Gastroesophageal sphincter (tissue), 3 donors: ENCODE results near the gene UTS2B.

Experiments
- POLR2A ChIP-seq, 2 donors: fragments of 450-650 bp; IDR thresholded peaks; one replicate each; pipeline ENCODE4 v1.6.1; 2017; ENCODE audit warnings: antibody characterized with exemption in 2 of 2, mild to moderate bottlenecking in 2 of 2, moderate library complexity in 1 of 2
- POLR2AphosphoS5 ChIP-seq: sonication (generic); formaldehyde crosslinking; IDR thresholded peaks from one replicate; pipeline ENCODE4 v1.6.1; 2017; ENCODE audit warnings: antibody characterized with exemption
- TF ChIP-seq, protein P1 (sequence below), 4 experiments: fragments of 200-600 bp in 2 of 4; fragments of 450-650 bp in 2 of 4; sonication (generic) in 1 of 4; IDR thresholded peaks; one replicate each; pipeline ENCODE4 v1.5.1; 2017 to 2019; ENCODE audit warnings: antibody characterized with exemption in 4 of 4, mild to moderate bottlenecking in 2 of 4, moderate library complexity in 2 of 4

DNA sequence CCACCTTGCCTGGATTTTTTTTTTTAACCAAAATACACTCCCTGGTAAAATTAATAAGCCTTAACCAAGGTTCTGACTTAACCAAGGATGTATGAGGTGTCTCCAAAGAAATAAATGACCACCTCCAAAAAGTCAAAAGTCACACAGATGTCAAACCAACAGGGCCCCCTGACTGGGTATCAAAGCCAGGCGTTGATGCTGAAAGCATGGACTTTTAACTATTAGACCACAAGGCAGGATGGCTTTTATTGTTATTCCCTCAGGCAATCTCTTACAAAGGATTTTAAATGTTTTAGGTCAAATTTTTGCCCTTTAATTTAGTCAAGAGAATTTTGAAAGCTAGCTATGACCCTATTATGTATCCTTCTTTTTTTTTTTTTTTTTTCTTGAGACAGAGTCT, 70.8 kb downstream of the UTS2B start:
- TF ChIP-seq, protein P1, sequence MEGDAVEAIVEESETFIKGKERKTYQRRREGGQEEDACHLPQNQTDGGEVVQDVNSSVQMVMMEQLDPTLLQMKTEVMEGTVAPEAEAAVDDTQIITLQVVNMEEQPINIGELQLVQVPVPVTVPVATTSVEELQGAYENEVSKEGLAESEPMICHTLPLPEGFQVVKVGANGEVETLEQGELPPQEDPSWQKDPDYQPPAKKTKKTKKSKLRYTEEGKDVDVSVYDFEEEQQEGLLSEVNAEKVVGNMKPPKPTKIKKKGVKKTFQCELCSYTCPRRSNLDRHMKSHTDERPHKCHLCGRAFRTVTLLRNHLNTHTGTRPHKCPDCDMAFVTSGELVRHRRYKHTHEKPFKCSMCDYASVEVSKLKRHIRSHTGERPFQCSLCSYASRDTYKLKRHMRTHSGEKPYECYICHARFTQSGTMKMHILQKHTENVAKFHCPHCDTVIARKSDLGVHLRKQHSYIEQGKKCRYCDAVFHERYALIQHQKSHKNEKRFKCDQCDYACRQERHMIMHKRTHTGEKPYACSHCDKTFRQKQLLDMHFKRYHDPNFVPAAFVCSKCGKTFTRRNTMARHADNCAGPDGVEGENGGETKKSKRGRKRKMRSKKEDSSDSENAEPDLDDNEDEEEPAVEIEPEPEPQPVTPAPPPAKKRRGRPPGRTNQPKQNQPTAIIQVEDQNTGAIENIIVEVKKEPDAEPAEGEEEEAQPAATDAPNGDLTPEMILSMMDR (IDR thresholded peaks at IDR 0.05): no peak
- TF ChIP-seq POLR2AphosphoS5 (no peak), POLR2A (IDR thresholded peaks at IDR 0.05) (no peak)
